Mesothelial cell of epicardium (in vitro differentiated cells): ENCODE data around the gene ABCA13. TPM values are rescaled to one million over a fixed set of nuclear protein-coding genes. Genes with fewer than 3 reads are reported as not detected.
A peak's percentile ranks its signal among the peaks of the same experiment; 100 is the strongest.

Source experiments
- DNase-seq, 2 experiments: peaks; one replicate each; pipeline ENCODE4 v3.0.0; 2021; ENCODE audit warnings: low spot score in 2 of 2; ENCODE audit not compliant: unreplicated experiment in 2 of 2
- H3K27ac Mint-ChIP-seq: 2 replicates; pipeline ENCODE4 v1.8.0; 2021; ENCODE audit warnings: mixed read lengths
- H3K27me3 Mint-ChIP-seq: 2 replicates; pipeline ENCODE4 v1.8.0; 2021; ENCODE audit warnings: low read depth, mixed read lengths
- H3K36me3 Mint-ChIP-seq: 2 replicates; pipeline ENCODE4 v1.8.0; 2021; ENCODE audit warnings: mixed read lengths
- H3K4me1 Mint-ChIP-seq: 2 replicates; pipeline ENCODE4 v1.8.0; 2021; ENCODE audit warnings: mixed read lengths
- H3K4me3 Mint-ChIP-seq: 2 replicates; pipeline ENCODE4 v1.8.0; 2021; ENCODE audit warnings: mild to moderate bottlenecking, moderate library complexity, mixed read lengths
- H3K9me3 Mint-ChIP-seq: 2 replicates; pipeline ENCODE4 v1.8.0; 2021; ENCODE audit warnings: mixed read lengths
- CTCF ChIP-seq: fragments of 200-600 bp; sonication (generic); IDR thresholded peaks from one replicate; pipeline ENCODE4 v1.5.0; 2021; ENCODE audit warnings: antibody characterized with exemption; ENCODE audit not compliant: unreplicated experiment
- total RNA-seq: library from RNA; stranded (reverse); gene quantifications from 3 replicates; pipeline ENCODE4 v1.2.1, GENCODE V29; 2021

The ABCA13 gene
- total RNA-seq, 1 donor from 2014 or later: 0.29 TPM

GRCh38 chr7:48292949-48293348 is 121.7 kb downstream of the ABCA13 start:
- Mint-ChIP-seq H3K4me3 (no peak overlapping the region), H3K27ac (no peak overlapping the region), H3K27me3 (peaks cover 15% of the 10 kb centered on the region), H3K36me3 (no peaks in the 10 kb centered on the region), H3K4me1 (no peaks in the 10 kb centered on the region), H3K9me3 (no peaks in the 10 kb centered on the region)
- no peak for DNase-seq
- no peak for TF ChIP-seq CTCF

GRCh38 chr7:48295296-48295971 is 124.2 kb downstream of the ABCA13 start:
- Mint-ChIP-seq H3K27ac (no peak overlapping the region), H3K9me3 (no peaks in the 10 kb centered on the region), H3K27me3 (peaks cover 15% of the 10 kb centered on the region), H3K4me1 (peaks cover 1% of the 10 kb centered on the region), H3K36me3 (no peaks in the 10 kb centered on the region), H3K4me3 (no peak overlapping the region)
- DNase-seq: no peak
- TF ChIP-seq CTCF: no peak

- TF ChIP-seq CTCF: no peak
- no peak overlapping the region for H3K4me3 Mint-ChIP-seq
- H3K27ac Mint-ChIP-seq: no peak overlapping the region
- H3K36me3 Mint-ChIP-seq: no peaks in the 10 kb centered on the region
- no peak for DNase-seq
- peaks cover 8% of the 10 kb centered on the region for H3K27me3 Mint-ChIP-seq
- H3K9me3 Mint-ChIP-seq: no peaks in the 10 kb centered on the region
- H3K4me1 Mint-ChIP-seq: peaks cover 14% of the 10 kb centered on the region
Measured at GRCh38 chr7:48296966-48297365, 125.7 kb downstream of the ABCA13 start.

- Mint-ChIP-seq H3K9me3 (peaks cover 4% of the 10 kb centered on the region), H3K27me3 (no peaks in the 10 kb centered on the region), H3K27ac (no peak overlapping the region), H3K4me3 (no peak overlapping the region), H3K36me3 (no peaks in the 10 kb centered on the region), H3K4me1 (peaks cover 14% of the 10 kb centered on the region)
- no peak for TF ChIP-seq CTCF
- DNase-seq: no peak
Measured at GRCh38 chr7:48298779-48299178, 127.5 kb downstream of the ABCA13 start.

- H3K27me3 Mint-ChIP-seq: no peaks in the 10 kb centered on the region
- H3K9me3 Mint-ChIP-seq: peaks cover 4% of the 10 kb centered on the region
- peaks cover 14% of the 10 kb centered on the region for H3K4me1 Mint-ChIP-seq
- peak in 1 of 2 experiments; percentile 73 for DNase-seq
- no peaks in the 10 kb centered on the region for H3K36me3 Mint-ChIP-seq
- peak; percentile 71 for TF ChIP-seq CTCF
- no peak overlapping the region for H3K27ac Mint-ChIP-seq
- H3K4me3 Mint-ChIP-seq: no peak overlapping the region
Measured at GRCh38 chr7:48299580-48300169, 128.4 kb downstream of the ABCA13 start.
